Type B pancreatic cell (in vitro differentiated cells): ENCODE results near the gene C1orf174. TPM values are rescaled to one million over a fixed set of nuclear protein-coding genes. Genes with fewer than 3 reads are reported as not detected.

Experiments used
- DNase-seq: peaks from one replicate; pipeline ENCODE4 v3.0.0; 2021; ENCODE audit warnings: mixed read lengths; ENCODE audit not compliant: unreplicated experiment; ENCODE audit errors: extremely low spot score
- H3K27ac Mint-ChIP-seq: 2 replicates; pipeline ENCODE4 v1.8.0; 2021; ENCODE audit warnings: mild to moderate bottlenecking, mixed read lengths
- H3K27me3 Mint-ChIP-seq: 2 replicates; pipeline ENCODE4 v1.8.0; 2021; ENCODE audit warnings: mixed read lengths
- H3K36me3 Mint-ChIP-seq: 2 replicates; pipeline ENCODE4 v1.8.0; 2021; ENCODE audit warnings: mixed read lengths
- H3K4me1 Mint-ChIP-seq: one replicate; pipeline ENCODE4 v1.8.0; 2021; ENCODE audit warnings: mixed read lengths; ENCODE audit not compliant: unreplicated experiment
- H3K4me3 Mint-ChIP-seq: 2 replicates; pipeline ENCODE4 v1.8.0; 2021; ENCODE audit warnings: mild to moderate bottlenecking, mixed read lengths
- H3K9me3 Mint-ChIP-seq: 2 replicates; pipeline ENCODE4 v1.8.0; 2021; ENCODE audit warnings: mixed read lengths
- CTCF ChIP-seq: fragments of 200-600 bp; sonication (generic); conservative IDR thresholded peaks from 2 replicates; pipeline ENCODE4 v1.5.0; 2021; ENCODE audit warnings: antibody characterized with exemption, mild to moderate bottlenecking
- total RNA-seq: library from RNA; stranded (reverse); gene quantifications from 2 replicates; pipeline ENCODE4 v1.2.1, GENCODE V29; 2021; ENCODE audit warnings: low replicate concordance

Gene C1orf174
- total RNA-seq, 1 donor from 2014 or later, result 31.4 TPM

GRCh38 chr1:3929126-3929525, 29.1 kb upstream of the C1orf174 start:
- Mint-ChIP-seq H3K4me1 (peaks cover 3% of the 10 kb centered on the region), H3K4me3 (no peak overlapping the region), H3K36me3 (no peaks in the 10 kb centered on the region), H3K9me3 (peaks cover 4% of the 10 kb centered on the region), H3K27me3 (peaks cover 37% of the 10 kb centered on the region), H3K27ac (no peak overlapping the region)
- TF ChIP-seq CTCF, result no peak
- no peak for DNase-seq

- Mint-ChIP-seq H3K4me3 (no peak overlapping the region), H3K27me3 (peaks cover 37% of the 10 kb centered on the region), H3K36me3 (no peaks in the 10 kb centered on the region), H3K4me1 (peaks cover 3% of the 10 kb centered on the region), H3K27ac (no peak overlapping the region), H3K9me3 (peaks cover 4% of the 10 kb centered on the region)
- TF ChIP-seq CTCF, result no peak
- no peak for DNase-seq
These were observed 28.5 kb upstream of the C1orf174 start for GRCh38 chr1:3928586-3928985.

GRCh38 chr1:3926956-3927355, 26.9 kb upstream of the C1orf174 start:
- Mint-ChIP-seq H3K36me3 (no peaks in the 10 kb centered on the region), H3K4me3 (no peak overlapping the region), H3K27me3 (peaks cover 28% of the 10 kb centered on the region), H3K9me3 (peaks cover 4% of the 10 kb centered on the region), H3K27ac (no peak overlapping the region), H3K4me1 (peaks cover 3% of the 10 kb centered on the region)
- DNase-seq, result no peak
- no peak for TF ChIP-seq CTCF

GRCh38 chr1:3925762-3926161, 25.7 kb upstream of the C1orf174 start:
- DNase-seq, result no peak
- Mint-ChIP-seq H3K36me3 (no peaks in the 10 kb centered on the region), H3K27ac (no peak overlapping the region), H3K27me3 (peaks cover 22% of the 10 kb centered on the region), H3K4me3 (no peak overlapping the region), H3K4me1 (peaks cover 3% of the 10 kb centered on the region), H3K9me3 (peaks cover 4% of the 10 kb centered on the region)
- no peak for TF ChIP-seq CTCF

GRCh38 chr1:3925256-3925655, 25.2 kb upstream of the C1orf174 start:
- DNase-seq, result no peak
- no peak overlapping the region for H3K27ac Mint-ChIP-seq
- peaks cover 4% of the 10 kb centered on the region for H3K9me3 Mint-ChIP-seq
- no peak for TF ChIP-seq CTCF
- no peak overlapping the region for H3K4me3 Mint-ChIP-seq
- H3K4me1 Mint-ChIP-seq, result peaks cover 3% of the 10 kb centered on the region
- H3K36me3 Mint-ChIP-seq, result no peaks in the 10 kb centered on the region
- peaks cover 21% of the 10 kb centered on the region for H3K27me3 Mint-ChIP-seq

GRCh38 chr1:3924825-3925220, 24.8 kb upstream of the C1orf174 start:
- Mint-ChIP-seq H3K27me3 (peaks cover 21% of the 10 kb centered on the region), H3K36me3 (no peaks in the 10 kb centered on the region), H3K9me3 (peaks cover 4% of the 10 kb centered on the region), H3K4me1 (peaks cover 3% of the 10 kb centered on the region), H3K4me3 (no peak overlapping the region), H3K27ac (no peak overlapping the region)
- DNase-seq, result no peak
- no peak for TF ChIP-seq CTCF
